Stimulated activated CD4-positive, alpha-beta T cell treated with anti-CD3 and anti-CD28 coated beads, TNF-alpha, amount 100 ng/mL, for 48 hours (primary cell): Measurements from ENCODE around the gene ETHE1.

Experiments used
- DNase-seq, 3 donors: peaks; one replicate each; pipeline ENCODE4 v3.0.0-alpha.2; 2020; ENCODE audit warnings: low read depth in 3 of 3

Gene ETHE1, protein sequence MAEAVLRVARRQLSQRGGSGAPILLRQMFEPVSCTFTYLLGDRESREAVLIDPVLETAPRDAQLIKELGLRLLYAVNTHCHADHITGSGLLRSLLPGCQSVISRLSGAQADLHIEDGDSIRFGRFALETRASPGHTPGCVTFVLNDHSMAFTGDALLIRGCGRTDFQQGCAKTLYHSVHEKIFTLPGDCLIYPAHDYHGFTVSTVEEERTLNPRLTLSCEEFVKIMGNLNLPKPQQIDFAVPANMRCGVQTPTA

DNA sequence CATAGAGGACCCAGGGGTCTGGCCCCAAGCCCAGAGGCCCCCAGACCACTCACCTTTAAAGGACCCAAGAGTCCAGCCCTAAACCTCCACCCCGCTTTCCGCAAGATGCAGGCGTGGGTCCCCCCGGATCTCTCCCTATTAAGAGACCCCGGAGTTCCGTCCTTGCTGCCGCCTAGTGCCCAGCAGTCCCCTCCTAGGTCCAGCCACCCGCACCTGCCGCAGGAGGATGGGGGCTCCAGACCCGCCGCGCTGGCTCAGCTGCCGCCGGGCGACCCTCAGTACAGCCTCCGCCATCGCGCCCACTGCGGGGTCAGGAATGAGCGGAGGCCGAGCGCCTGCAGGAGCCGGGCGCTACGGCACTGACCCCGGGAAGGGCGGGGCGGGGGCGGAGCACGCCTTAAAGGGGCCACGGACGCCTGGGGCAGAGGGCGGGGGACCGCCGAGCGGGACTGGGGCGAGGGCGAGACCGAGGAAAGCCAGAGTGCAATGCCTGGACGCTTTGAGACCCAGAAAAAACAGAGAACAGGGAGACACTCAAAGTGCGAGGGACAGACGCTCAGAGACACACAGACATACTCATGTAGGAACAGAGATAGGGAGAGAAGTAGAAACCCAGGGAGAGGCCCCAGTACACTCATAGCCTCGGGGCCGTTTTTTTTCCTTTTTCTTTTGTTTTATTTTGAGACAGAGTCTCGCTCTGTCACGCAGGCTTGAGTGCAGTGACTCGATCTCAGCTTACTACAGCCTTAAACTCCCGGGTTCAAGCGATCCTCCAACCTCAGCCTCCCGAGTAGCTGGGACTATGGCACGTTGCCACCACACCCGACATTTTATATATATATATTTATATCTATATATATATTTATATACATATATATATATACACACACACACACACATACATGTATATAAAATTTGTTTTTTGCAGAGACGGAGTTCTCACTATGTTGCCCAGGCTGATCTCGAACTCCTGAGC lies at the start of gene ETHE1:
Gene ETHE1 (minus strand): TSS at position 318 of the 976 bp plus-strand sequence. CDS start 24 bp downstream, at position 294.
- DNase-seq: peak; percentile 54 to 78 (median 61)

DNA sequence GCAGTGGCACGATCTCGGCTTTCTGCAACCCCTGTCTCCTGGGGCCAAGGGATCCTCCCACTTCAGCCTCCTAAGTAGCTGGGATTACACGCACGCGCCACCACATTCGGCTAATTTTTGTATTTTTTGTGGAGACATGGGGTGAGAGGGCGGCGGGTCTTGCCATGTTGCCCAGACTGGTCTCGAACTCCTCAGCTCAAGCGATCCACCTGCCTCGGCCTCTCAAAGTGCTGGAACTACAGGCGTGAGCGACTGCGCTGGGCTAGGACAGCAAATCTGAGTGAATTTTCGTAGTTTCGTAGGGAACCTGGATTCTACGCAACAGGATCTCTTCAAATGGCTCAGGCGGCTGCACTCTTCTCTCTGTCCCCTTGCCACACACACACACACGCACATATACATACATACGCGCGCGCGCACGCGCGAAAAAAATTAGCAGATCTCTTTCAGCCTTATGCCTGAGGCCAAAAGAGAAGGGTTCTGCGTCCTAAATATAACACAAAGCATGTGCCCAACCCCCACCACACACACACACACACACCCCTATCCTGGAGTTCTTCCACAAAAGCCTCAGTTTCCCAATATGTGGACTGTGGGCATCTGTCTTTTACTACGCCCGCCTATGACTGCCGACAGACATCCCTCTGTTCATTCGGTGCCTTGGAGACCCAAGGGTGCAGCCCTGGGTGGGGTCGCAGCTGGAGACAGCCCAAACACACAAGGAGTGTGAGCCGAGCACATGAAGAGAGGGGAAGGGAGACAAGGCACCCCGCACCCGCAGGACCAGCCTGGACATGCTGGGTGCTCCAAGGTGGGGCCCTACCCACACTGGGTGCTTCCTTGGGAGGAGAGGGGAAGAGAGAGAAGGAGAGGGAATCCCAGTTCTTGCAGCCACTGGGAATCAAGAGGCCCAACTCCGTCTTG lies 49.2 kb upstream of the ETHE1 start:
- DNase-seq: no peak

GRCh38 chr19:43575156-43575950 lies 48.4 kb upstream of the ETHE1 start, which contains the start of the genes PINLYP and XRCC1:
Gene PINLYP, plus strand, starts transcription at chr19:43575801. Its CDS starts 1,391 bp downstream, at chr19:43577192.
Gene XRCC1, minus strand, starts transcription at chr19:43575527. Its CDS starts 69 bp downstream, at chr19:43575458.
- peak; percentile 92 to 97 (median 95) for DNase-seq

DNA sequence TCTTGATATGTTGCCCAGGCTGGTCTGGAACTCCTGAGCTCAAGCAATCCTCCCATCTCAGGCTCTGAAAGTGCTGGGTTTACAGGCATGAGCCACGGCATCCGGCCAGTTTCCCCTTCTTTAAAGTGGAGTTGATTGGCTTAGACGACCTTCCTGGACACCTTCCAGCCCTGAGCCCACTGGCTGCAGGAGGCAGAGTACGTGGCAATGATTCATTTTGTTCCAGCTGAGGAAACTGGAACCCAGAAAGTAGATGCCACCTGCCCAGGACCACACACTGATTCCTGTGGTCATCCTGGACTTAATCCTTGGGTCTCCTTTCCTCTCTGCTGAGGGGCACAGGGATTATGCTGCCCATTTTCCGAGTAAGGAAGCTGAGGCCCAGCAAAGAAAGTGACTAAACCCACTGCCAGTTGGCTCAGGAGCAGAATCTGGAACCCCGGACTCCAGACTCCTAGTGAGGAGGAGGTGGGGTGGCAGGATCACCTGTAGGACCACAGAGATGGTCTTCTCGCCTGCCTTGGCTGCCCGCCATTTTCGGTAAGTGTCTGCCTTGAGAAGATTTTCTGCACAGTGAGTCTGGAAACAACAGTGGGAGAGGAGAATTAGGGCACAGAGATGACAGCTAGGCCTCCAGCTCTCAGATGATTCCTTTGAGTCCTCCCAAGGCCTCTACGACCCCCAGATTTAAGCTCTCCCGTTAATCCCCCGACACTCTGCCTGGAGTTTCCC lies 47.6 kb upstream of the ETHE1 start:
- DNase-seq: no peak

DNA sequence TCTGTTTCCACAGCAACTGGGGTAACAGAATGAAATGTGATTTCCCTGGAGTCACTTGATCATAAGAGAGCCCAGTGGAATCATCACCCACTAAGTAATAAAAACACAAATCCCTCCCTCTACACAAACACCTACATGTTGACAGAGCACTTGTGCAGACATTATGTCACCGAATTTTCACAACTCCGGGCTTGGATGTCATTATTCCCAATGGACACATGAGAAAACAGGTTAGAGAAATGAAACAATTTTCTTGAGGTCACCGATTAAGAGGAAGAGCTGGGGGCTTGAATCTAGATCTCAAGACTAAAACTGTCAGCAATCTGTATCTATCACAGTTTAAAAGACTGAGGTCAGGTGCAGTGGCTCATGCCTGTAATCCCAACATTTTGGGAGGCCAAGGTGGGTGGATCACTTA lies 45.2 kb upstream of the ETHE1 start:
- DNase-seq: no peak

DNA sequence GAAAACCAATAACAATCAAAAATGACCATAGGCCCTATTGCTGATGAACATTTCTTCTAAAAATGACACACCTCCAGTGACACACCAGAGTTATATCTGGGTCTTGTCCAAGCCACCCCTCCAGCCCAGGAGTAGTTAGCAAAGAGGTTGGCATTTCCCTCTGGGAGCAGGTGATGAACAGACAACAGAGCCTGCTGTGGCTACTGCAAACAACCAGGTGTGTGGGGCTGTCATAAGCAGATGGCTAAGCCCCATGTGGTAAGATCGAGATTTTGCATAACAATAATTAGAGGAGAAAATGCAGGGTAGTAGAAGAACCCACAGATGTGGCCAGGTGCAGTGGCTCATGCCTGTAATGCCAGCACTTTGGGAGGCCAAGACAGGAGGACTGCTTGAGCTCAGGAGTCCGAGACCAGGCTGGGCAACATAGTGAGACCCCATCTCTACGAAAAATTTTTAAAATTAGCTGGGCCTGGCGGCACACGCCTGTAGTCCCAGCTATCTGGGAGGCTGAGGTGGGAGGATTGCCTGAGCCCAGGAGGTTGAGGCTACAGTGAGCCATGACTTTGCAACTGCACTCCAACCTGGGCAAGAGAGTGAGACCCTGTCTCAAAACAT lies 43.3 kb upstream of the ETHE1 start:
- DNase-seq: no peak

- DNase-seq: no peak
Observed at GRCh38 chr19:43569657-43570056, 42.7 kb upstream of the ETHE1 start.

GRCh38 chr19:43564800-43565199 lies 37.8 kb upstream of the ETHE1 start:
- DNase-seq: no peak

- no peak for DNase-seq
Observed at GRCh38 chr19:43563816-43564457, 36.9 kb upstream of the ETHE1 start.

DNA sequence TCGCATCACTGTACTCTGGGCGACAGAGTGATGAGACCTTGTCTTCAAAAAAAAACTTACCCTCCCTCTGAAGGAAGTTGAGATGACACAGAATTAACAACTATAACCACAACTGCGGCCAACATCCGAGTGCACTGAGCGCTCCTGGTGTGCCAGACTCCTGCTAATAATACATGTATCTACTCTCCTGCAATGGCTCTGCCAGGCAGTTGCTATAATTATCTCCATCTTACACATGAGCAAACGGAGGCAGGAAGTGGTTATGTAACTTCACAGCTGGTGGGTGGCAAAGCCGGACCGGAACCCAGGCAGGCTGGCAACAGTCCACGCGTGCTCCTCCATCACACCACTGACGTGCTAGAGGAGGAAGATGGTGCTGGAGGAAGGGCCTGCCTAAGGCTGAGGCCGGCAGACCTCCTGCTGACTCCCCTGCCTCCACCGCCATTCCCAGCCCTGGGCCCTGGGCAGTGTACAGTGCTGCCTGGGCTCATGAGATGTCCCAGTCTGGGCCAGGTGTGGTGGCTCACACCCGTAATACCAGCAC lies 35.8 kb upstream of the ETHE1 start:
- DNase-seq: peak; percentile 31 to 48 (median 45)

DNA sequence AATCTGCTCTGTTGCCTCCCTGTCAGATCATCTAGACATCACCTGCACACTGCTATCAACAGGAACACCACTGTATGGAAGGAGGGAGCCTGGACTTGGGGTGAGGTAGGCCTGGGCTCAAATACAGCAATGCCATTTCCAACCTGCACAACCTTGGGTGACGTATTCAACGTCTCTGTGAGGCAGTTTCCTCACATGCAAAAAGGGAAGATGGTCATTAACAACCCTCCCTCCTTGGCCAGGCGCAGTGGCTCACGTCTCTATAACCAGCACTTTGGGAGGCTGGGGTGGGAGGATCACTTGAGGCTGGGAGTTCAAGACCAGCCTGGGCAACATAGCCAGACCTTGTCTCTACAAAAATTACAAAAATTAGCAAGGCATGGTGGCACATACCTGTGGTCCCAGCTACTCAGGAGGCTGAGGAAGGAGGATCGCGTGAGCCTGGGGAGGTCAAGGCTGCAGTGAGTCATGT lies 35.3 kb upstream of the ETHE1 start:
- DNase-seq: no peak

GRCh38 chr19:43561139-43561970 lies 34.4 kb upstream of the ETHE1 start:
- no peak for DNase-seq

DNA sequence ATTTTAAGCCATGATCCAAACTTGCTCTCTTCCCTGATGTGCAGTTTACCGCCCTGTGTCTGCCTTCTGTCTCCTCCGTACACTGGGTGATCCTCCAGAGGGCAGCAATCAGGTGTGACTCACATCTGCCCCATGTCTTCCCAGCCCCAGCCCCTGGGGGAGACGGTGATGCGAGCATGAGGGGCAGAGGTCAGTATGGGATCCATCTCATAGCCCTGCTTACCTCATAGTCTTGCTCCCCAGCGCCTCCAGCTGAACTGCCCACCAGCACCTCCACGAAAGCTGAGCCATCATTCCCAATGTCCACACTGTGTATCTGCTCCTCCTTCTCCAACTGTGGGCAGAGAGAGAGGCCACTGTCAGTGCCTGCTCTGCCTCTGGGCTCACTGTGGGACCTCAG lies 33.7 kb upstream of the ETHE1 start:
- DNase-seq: no peak

DNA sequence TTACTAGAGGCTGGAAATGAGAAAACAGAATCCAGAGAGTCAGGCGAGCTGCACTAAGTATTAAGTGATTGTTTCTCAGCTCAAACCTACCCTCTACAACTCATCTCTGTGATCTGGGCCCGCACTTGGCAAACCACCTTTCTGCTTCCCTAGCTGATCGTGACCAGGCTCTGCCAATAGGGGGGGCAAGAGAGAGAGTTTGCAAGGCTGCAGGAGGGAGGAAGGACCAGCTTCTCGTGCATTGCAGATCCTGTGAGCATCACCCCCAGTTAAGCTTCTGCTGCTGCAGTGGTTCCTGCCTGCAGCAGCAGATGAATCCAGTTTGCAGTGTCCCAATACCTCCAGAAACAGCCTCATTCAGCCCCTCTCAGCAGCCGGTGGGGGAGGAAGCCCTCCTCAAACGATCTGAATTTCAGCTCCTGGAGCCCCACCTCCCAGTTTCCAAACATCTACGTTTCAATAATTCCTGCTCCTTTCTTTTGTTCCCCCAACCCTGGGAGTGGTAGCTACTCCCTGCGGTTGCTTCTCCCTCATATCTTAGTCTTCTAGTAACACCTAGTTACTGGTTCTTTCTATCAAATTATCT lies 28.3 kb upstream of the ETHE1 start:
- peak; percentile 59 to 79 (median 67) for DNase-seq

DNA sequence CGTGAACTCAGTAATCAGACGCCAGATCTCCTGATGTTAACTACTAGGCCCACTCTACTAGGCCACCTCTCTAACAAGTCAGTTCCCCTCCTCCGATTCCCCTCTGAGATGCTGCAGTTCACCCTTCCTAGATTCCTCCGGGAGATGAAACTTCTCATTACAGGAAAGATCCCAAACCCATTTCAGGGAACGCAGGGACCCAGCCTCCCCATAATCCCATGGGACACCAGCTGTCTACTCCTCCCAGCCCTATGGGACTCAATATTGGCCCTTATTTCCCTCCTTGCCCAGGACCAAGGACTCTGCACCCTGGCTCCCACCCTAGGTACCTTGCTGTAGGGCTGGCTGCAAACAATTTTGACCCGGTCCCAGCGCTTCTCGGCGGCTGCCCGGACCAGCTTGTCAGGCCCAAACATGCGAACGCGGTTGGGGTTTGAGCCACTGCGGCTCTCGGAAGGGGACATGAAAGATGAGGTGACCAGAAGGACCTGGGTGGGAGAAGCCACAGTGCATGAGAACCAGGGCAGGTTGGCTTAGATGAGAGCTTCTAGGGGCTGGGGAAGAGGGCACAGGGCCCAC lies 27.4 kb upstream of the ETHE1 start:
- no peak for DNase-seq

GRCh38 chr19:43553656-43554055 lies 26.7 kb upstream of the ETHE1 start:
- DNase-seq: no peak

DNA sequence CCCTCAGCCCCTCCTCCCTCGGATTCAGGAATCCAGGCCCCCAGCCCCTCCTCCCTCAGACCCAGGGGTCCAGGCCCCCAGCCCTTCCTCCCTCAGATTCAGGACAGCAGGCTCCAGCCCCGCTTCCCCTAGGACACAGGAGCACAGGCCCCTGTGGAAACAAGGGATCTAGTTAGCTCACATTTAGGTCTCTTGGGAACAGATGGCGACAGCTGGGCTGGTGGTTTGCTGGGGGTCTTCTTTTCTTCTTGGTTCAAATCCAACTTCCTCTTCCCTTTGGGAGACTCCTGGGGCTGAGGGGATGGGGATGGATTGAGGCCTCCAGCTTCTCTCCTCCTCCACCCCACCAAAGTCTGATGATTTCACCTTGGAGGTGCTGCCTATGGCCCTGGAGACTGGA lies 25.6 kb upstream of the ETHE1 start:
- DNase-seq: no peak
